ENCODE results near the gene TBC1D7.

GRCh38 chr6:13267142-13267651 lies 61.1 kb downstream of the TBC1D7 start:
- TF ChIP-seq POLR2A (IDR thresholded peaks at IDR 0.05; ENCODE audit: low read length) (no peak), GATA1 (IDR thresholded peaks at IDR 0.05; ENCODE audit: low read depth, low read length) (no peak)
